ENCODE results near the gene SIN3A. TPM values are rescaled to one million over a fixed set of nuclear protein-coding genes. Genes with fewer than 3 reads are reported as not detected.
A peak's percentile ranks its signal among the peaks of the same experiment; 100 is the strongest.

SIN3A gene
- total and polyA plus RNA-seq, 9 of the 15 experiments (the other 6 are each of a cell fraction or from before 2014, with no cell fraction given) = 11.1 to 70.3 (median 25.3) TPM

DNA sequence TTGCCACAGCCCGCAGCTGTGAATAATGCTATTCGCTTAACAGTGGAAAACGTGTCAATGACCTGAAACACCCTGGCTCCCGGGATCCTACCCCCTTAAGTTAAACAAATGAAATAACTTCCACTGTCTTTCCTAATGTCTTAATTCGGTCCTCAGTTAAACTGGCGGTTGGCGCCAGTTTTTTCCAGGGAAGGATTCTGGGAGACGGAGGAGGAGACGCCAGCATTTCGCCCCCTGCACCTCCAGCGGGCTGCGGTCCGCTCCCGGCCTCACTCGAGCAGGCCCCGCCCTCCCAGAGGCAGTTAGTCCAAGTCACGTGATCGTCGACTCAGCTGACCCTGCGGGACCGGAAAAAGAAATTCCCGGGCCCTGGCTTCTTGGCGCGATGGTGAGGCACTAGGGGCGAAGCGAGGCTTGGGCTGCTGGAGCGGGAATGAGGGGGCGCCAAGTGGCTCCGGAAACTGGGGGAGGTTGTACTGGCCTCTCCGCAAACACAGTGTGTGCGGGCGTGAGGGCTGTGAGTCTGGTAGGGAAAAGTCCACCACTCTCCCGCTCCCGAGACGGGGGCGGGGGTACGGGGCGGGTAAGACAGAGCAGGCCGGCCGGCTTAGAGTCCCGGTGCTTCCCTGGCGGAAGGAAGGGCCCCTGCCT, 115.7 kb downstream of the SIN3A start, which contains the start of gene COMMD4 (continued):
- TF ChIP-seq, protein P1, sequence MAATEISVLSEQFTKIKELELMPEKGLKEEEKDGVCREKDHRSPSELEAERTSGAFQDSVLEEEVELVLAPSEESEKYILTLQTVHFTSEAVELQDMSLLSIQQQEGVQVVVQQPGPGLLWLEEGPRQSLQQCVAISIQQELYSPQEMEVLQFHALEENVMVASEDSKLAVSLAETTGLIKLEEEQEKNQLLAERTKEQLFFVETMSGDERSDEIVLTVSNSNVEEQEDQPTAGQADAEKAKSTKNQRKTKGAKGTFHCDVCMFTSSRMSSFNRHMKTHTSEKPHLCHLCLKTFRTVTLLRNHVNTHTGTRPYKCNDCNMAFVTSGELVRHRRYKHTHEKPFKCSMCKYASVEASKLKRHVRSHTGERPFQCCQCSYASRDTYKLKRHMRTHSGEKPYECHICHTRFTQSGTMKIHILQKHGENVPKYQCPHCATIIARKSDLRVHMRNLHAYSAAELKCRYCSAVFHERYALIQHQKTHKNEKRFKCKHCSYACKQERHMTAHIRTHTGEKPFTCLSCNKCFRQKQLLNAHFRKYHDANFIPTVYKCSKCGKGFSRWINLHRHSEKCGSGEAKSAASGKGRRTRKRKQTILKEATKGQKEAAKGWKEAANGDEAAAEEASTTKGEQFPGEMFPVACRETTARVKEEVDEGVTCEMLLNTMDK (IDR thresholded peaks at IDR 0.05; ENCODE audit: borderline replicate concordance, insufficient read depth, low read depth, low read length, poor library complexity, severe bottlenecking) = peak; percentile 51
- TF ChIP-seq MECOM (CRISPR knock-in tag; IDR thresholded peaks at IDR 0.05) = no peak
- TF ChIP-seq TFAM (CRISPR knock-in tag; conservative IDR thresholded peaks at IDR 0.05) = no peak
- TF ChIP-seq TAF9B (IDR thresholded peaks at IDR 0.05; ENCODE audit: partially characterized antibody) = peak; percentile 77
- TF ChIP-seq, protein P2, sequence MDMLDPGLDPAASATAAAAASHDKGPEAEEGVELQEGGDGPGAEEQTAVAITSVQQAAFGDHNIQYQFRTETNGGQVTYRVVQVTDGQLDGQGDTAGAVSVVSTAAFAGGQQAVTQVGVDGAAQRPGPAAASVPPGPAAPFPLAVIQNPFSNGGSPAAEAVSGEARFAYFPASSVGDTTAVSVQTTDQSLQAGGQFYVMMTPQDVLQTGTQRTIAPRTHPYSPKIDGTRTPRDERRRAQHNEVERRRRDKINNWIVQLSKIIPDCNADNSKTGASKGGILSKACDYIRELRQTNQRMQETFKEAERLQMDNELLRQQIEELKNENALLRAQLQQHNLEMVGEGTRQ (CRISPR knock-in tag; IDR thresholded peaks at IDR 0.05) = peak; percentile 99
- TF ChIP-seq YBX1 (IDR thresholded peaks at IDR 0.05) = no peak
- no peak for TF ChIP-seq BCOR (IDR thresholded peaks at IDR 0.05)
- TF ChIP-seq RB1 (IDR thresholded peaks at IDR 0.05; ENCODE audit: low read depth) = peak; percentile 78; the same call in 1 of the 2 replicates
- no peak for TF ChIP-seq U2AF2 (optimal IDR thresholded peaks at IDR 0.05; ENCODE audit: low read depth, low read length)
- TF ChIP-seq SIN3B (IDR thresholded peaks at IDR 0.05; ENCODE audit: low read depth) = peak; percentile 99
- TF ChIP-seq, protein P3, sequence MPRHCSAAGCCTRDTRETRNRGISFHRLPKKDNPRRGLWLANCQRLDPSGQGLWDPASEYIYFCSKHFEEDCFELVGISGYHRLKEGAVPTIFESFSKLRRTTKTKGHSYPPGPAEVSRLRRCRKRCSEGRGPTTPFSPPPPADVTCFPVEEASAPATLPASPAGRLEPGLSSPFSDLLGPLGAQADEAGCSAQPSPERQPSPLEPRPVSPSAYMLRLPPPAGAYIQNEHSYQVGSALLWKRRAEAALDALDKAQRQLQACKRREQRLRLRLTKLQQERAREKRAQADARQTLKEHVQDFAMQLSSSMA (CRISPR knock-in tag; IDR thresholded peaks at IDR 0.05) = no peak
- peak in 1 of 2 experiments; percentile 89; a peak in 1 of 4 replicates for TF ChIP-seq KDM4B (IDR thresholded peaks at IDR 0.05; ENCODE audit: borderline replicate concordance in 2 of 2, low read depth in 1 of 2)
- no peak for TF ChIP-seq DDX20 (tag; IDR thresholded peaks at IDR 0.05; ENCODE audit: low read depth)
- TF ChIP-seq NEUROD1 (IDR thresholded peaks at IDR 0.05; ENCODE audit: borderline replicate concordance, low read depth, low read length, partially characterized antibody) = no peak
- no peak for TF ChIP-seq EZH2 (IDR thresholded peaks at IDR 0.05; ENCODE audit: borderline replicate concordance, low read depth, low read length)
- TF ChIP-seq KDM5B (IDR thresholded peaks at IDR 0.05; ENCODE audit: insufficient replicate concordance, low read depth, low read length) = peak; percentile 78
- TF ChIP-seq SMARCA4 (IDR thresholded peaks at IDR 0.05) = no peak
- TF ChIP-seq TRIM28 (IDR thresholded peaks at IDR 0.05) = no peak
- peak; percentile 54; the same call in 1 of the 2 replicates for TF ChIP-seq SMARCE1 (IDR thresholded peaks at IDR 0.05)
- TF ChIP-seq HNRNPUL1 (IDR thresholded peaks at IDR 0.05; ENCODE audit: low read length) = no peak
- peak; percentile 99 for TF ChIP-seq C11orf30 (IDR thresholded peaks at IDR 0.05; ENCODE audit: low read depth)
- no peak for TF ChIP-seq NCOA2 (IDR thresholded peaks at IDR 0.05; ENCODE audit: partially characterized antibody in 2 of 2)
- TF ChIP-seq FOXK2 (conservative IDR thresholded peaks at IDR 0.05 in 1 of 2, IDR thresholded peaks at IDR 0.05 in 1 of 2; ENCODE audit: low read depth in 2 of 2) = peak; percentile 62 to 87; a peak in 3 of 4 replicates
- no peak for TF ChIP-seq DNMT1 (IDR thresholded peaks at IDR 0.05)
- TF ChIP-seq EGR1 (conservative IDR thresholded peaks at IDR 0.05) = peak; percentile 87
- no peak for TF ChIP-seq ZNF41 (CRISPR knock-in tag; conservative IDR thresholded peaks at IDR 0.05)

All from K562 (cell line).